Measurements from ENCODE around the gene DNTT.

Gene DNTT

GRCh38 chr10:96366508-96366907 lies 62.3 kb downstream of the DNTT start:
- no peak overlapping the region for H3K27ac ChIP-seq (ENCODE audit: low read length)
- no peaks in the 10 kb centered on the region for H3K36me3 ChIP-seq (ENCODE audit: control insufficient read depth in 2 of 2, insufficient read depth in 2 of 2, low read length in 2 of 2)
- no peaks in the 10 kb centered on the region for H3K4me1 ChIP-seq (ENCODE audit: control insufficient read depth, insufficient read depth, low read length)
- no peaks in the 10 kb centered on the region for H3K27me3 ChIP-seq (ENCODE audit: control insufficient read depth in 1 of 2, insufficient read depth in 2 of 2, low read length in 2 of 2)
- no peaks in the 10 kb centered on the region for H3K9me3 ChIP-seq (ENCODE audit: control insufficient read depth in 2 of 2, low read length in 2 of 2)
- no peak overlapping the region for H3K4me3 ChIP-seq (ENCODE audit: low read length in 2 of 2)
- H3K9ac ChIP-seq (ENCODE audit: low read length in 2 of 2) = no peak overlapping the region

GRCh38 chr10:96367470-96367869 lies 63.2 kb downstream of the DNTT start:
- Histone ChIP-seq H3K27me3 (ENCODE audit: control insufficient read depth in 1 of 2, insufficient read depth in 2 of 2, low read length in 2 of 2) (no peaks in the 10 kb centered on the region), H3K27ac (ENCODE audit: low read length) (no peak overlapping the region), H3K4me3 (ENCODE audit: low read length in 2 of 2) (no peak overlapping the region), H3K9me3 (ENCODE audit: control insufficient read depth in 2 of 2, low read length in 2 of 2) (no peaks in the 10 kb centered on the region), H3K9ac (ENCODE audit: low read length in 2 of 2) (no peak overlapping the region), H3K4me1 (ENCODE audit: control insufficient read depth, insufficient read depth, low read length) (no peaks in the 10 kb centered on the region), H3K36me3 (ENCODE audit: control insufficient read depth in 2 of 2, insufficient read depth in 2 of 2, low read length in 2 of 2) (no peaks in the 10 kb centered on the region)

- no peaks in the 10 kb centered on the region for H3K27me3 ChIP-seq (ENCODE audit: control insufficient read depth in 1 of 2, insufficient read depth in 2 of 2, low read length in 2 of 2)
- no peak overlapping the region for H3K4me3 ChIP-seq (ENCODE audit: low read length in 2 of 2)
- no peaks in the 10 kb centered on the region for H3K4me1 ChIP-seq (ENCODE audit: control insufficient read depth, insufficient read depth, low read length)
- no peaks in the 10 kb centered on the region for H3K36me3 ChIP-seq (ENCODE audit: control insufficient read depth in 2 of 2, insufficient read depth in 2 of 2, low read length in 2 of 2)
- H3K9ac ChIP-seq (ENCODE audit: low read length in 2 of 2) = no peak overlapping the region
- H3K9me3 ChIP-seq (ENCODE audit: control insufficient read depth in 2 of 2, low read length in 2 of 2) = no peaks in the 10 kb centered on the region
- H3K27ac ChIP-seq (ENCODE audit: low read length) = no peak overlapping the region
Observed at GRCh38 chr10:96368971-96369370, 64.7 kb downstream of the DNTT start.

GRCh38 chr10:96369890-96370583 lies 65.8 kb downstream of the DNTT start:
- no peaks in the 10 kb centered on the region for H3K27me3 ChIP-seq (ENCODE audit: control insufficient read depth in 1 of 2, insufficient read depth in 2 of 2, low read length in 2 of 2)
- H3K9me3 ChIP-seq (ENCODE audit: control insufficient read depth in 2 of 2, low read length in 2 of 2) = no peaks in the 10 kb centered on the region
- no peak overlapping the region for H3K4me3 ChIP-seq (ENCODE audit: low read length in 2 of 2)
- no peak overlapping the region for H3K9ac ChIP-seq (ENCODE audit: low read length in 2 of 2)
- H3K36me3 ChIP-seq (ENCODE audit: control insufficient read depth in 2 of 2, insufficient read depth in 2 of 2, low read length in 2 of 2) = no peaks in the 10 kb centered on the region
- no peak overlapping the region for H3K27ac ChIP-seq (ENCODE audit: low read length)
- peaks cover 5% of the 10 kb centered on the region for H3K4me1 ChIP-seq (ENCODE audit: control insufficient read depth, insufficient read depth, low read length)

- H3K4me3 ChIP-seq (ENCODE audit: low read length in 2 of 2) = no peak overlapping the region
- no peak overlapping the region for H3K27ac ChIP-seq (ENCODE audit: low read length)
- H3K9me3 ChIP-seq (ENCODE audit: control insufficient read depth in 2 of 2, low read length in 2 of 2) = no peaks in the 10 kb centered on the region
- no peak overlapping the region for H3K9ac ChIP-seq (ENCODE audit: low read length in 2 of 2)
- H3K27me3 ChIP-seq (ENCODE audit: control insufficient read depth in 1 of 2, insufficient read depth in 2 of 2, low read length in 2 of 2) = no peaks in the 10 kb centered on the region
- H3K4me1 ChIP-seq (ENCODE audit: control insufficient read depth, insufficient read depth, low read length) = peaks cover 7% of the 10 kb centered on the region
- no peaks in the 10 kb centered on the region for H3K36me3 ChIP-seq (ENCODE audit: control insufficient read depth in 2 of 2, insufficient read depth in 2 of 2, low read length in 2 of 2)
Observed at GRCh38 chr10:96370584-96371157, 66.4 kb downstream of the DNTT start.

GRCh38 chr10:96371356-96371755 lies 67.1 kb downstream of the DNTT start:
- H3K9me3 ChIP-seq (ENCODE audit: control insufficient read depth in 2 of 2, low read length in 2 of 2) = no peaks in the 10 kb centered on the region
- no peak overlapping the region for H3K27ac ChIP-seq (ENCODE audit: low read length)
- no peaks in the 10 kb centered on the region for H3K36me3 ChIP-seq (ENCODE audit: control insufficient read depth in 2 of 2, insufficient read depth in 2 of 2, low read length in 2 of 2)
- no peak overlapping the region for H3K9ac ChIP-seq (ENCODE audit: low read length in 2 of 2)
- H3K4me1 ChIP-seq (ENCODE audit: control insufficient read depth, insufficient read depth, low read length) = peaks cover 7% of the 10 kb centered on the region
- no peak overlapping the region for H3K4me3 ChIP-seq (ENCODE audit: low read length in 2 of 2)
- H3K27me3 ChIP-seq (ENCODE audit: control insufficient read depth in 1 of 2, insufficient read depth in 2 of 2, low read length in 2 of 2) = no peaks in the 10 kb centered on the region

- no peak overlapping the region for H3K9ac ChIP-seq (ENCODE audit: low read length in 2 of 2)
- no peak overlapping the region for H3K27ac ChIP-seq (ENCODE audit: low read length)
- H3K4me1 ChIP-seq (ENCODE audit: control insufficient read depth, insufficient read depth, low read length) = peaks cover 23% of the 10 kb centered on the region
- no peaks in the 10 kb centered on the region for H3K9me3 ChIP-seq (ENCODE audit: control insufficient read depth in 2 of 2, low read length in 2 of 2)
- no peak overlapping the region for H3K4me3 ChIP-seq (ENCODE audit: low read length in 2 of 2)
- H3K36me3 ChIP-seq (ENCODE audit: control insufficient read depth in 2 of 2, insufficient read depth in 2 of 2, low read length in 2 of 2) = no peaks in the 10 kb centered on the region
- no peaks in the 10 kb centered on the region for H3K27me3 ChIP-seq (ENCODE audit: control insufficient read depth in 1 of 2, insufficient read depth in 2 of 2, low read length in 2 of 2)
Observed at GRCh38 chr10:96374004-96374403, 69.8 kb downstream of the DNTT start.

- Histone ChIP-seq H3K27ac (ENCODE audit: low read length) (no peak overlapping the region), H3K9me3 (ENCODE audit: control insufficient read depth in 2 of 2, low read length in 2 of 2) (no peaks in the 10 kb centered on the region), H3K4me3 (ENCODE audit: low read length in 2 of 2) (peak overlapping the region in 1 of 2 donors; percentile 75), H3K36me3 (ENCODE audit: control insufficient read depth in 2 of 2, insufficient read depth in 2 of 2, low read length in 2 of 2) (no peaks in the 10 kb centered on the region), H3K4me1 (ENCODE audit: control insufficient read depth, insufficient read depth, low read length) (peaks cover 23% of the 10 kb centered on the region), H3K9ac (ENCODE audit: low read length in 2 of 2) (no peak overlapping the region), H3K27me3 (ENCODE audit: control insufficient read depth in 1 of 2, insufficient read depth in 2 of 2, low read length in 2 of 2) (no peaks in the 10 kb centered on the region)
Observed at GRCh38 chr10:96374639-96374984, 70.4 kb downstream of the DNTT start.

- peaks cover 23% of the 10 kb centered on the region for H3K4me1 ChIP-seq (ENCODE audit: control insufficient read depth, insufficient read depth, low read length)
- no peaks in the 10 kb centered on the region for H3K36me3 ChIP-seq (ENCODE audit: control insufficient read depth in 2 of 2, insufficient read depth in 2 of 2, low read length in 2 of 2)
- peak overlapping the region; percentile 68 to 75 for H3K4me3 ChIP-seq (ENCODE audit: low read length in 2 of 2)
- H3K9me3 ChIP-seq (ENCODE audit: control insufficient read depth in 2 of 2, low read length in 2 of 2) = no peaks in the 10 kb centered on the region
- peak overlapping the region in 1 of 2 donors; percentile 42 for H3K9ac ChIP-seq (ENCODE audit: low read length in 2 of 2)
- H3K27ac ChIP-seq (ENCODE audit: low read length) = no peak overlapping the region
- no peaks in the 10 kb centered on the region for H3K27me3 ChIP-seq (ENCODE audit: control insufficient read depth in 1 of 2, insufficient read depth in 2 of 2, low read length in 2 of 2)
Observed at GRCh38 chr10:96374985-96375830, 71.0 kb downstream of the DNTT start.

GRCh38 chr10:96376483-96376882 lies 72.2 kb downstream of the DNTT start:
- peaks cover 26% of the 10 kb centered on the region for H3K4me1 ChIP-seq (ENCODE audit: control insufficient read depth, insufficient read depth, low read length)
- no peak overlapping the region for H3K27ac ChIP-seq (ENCODE audit: low read length)
- H3K4me3 ChIP-seq (ENCODE audit: low read length in 2 of 2) = no peak overlapping the region
- H3K27me3 ChIP-seq (ENCODE audit: control insufficient read depth in 1 of 2, insufficient read depth in 2 of 2, low read length in 2 of 2) = no peaks in the 10 kb centered on the region
- no peaks in the 10 kb centered on the region for H3K36me3 ChIP-seq (ENCODE audit: control insufficient read depth in 2 of 2, insufficient read depth in 2 of 2, low read length in 2 of 2)
- no peak overlapping the region for H3K9ac ChIP-seq (ENCODE audit: low read length in 2 of 2)
- no peaks in the 10 kb centered on the region for H3K9me3 ChIP-seq (ENCODE audit: control insufficient read depth in 2 of 2, low read length in 2 of 2)

Measured in stomach smooth muscle (tissue), 2 donors.